ENCODE measurements around the gene NLN. TPM values are rescaled to one million over a fixed set of nuclear protein-coding genes. Genes with fewer than 3 reads are reported as not detected.

NLN gene
- total RNA-seq, 4 donors from 2014 or later = 6.5 to 11.5 (median 9.8) TPM

DNA sequence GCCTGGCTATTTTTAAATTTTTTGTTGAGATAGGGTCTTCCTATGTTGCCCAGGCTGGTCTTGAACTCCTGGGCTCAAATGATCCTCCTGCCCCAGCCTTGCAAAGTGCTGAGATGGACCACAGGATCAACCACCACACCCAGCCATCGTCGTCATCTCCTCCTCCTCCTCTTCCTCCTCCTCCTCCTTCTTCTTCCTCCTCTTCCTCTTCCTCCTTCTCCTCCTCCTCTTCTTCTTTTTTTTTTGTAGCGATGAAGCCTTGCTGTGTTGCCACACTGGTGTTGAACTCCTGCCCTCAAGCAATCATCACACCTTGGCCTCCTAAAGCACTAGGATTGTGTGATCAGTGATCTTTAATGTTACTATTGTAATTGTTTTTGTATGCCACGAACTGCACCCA is 155.0 kb downstream of the NLN start:
- Histone ChIP-seq H3K27me3 (no peaks in the 10 kb centered on the region), H3K4me1 (no peaks in the 10 kb centered on the region), H3K9me3 (peaks cover 0 to 3% (median 0%) of the 10 kb centered on the region in 3 donors), H3K36me3 (no peaks in the 10 kb centered on the region), H3K4me3 (no peak overlapping the region), H3K27ac (no peak overlapping the region)
- 75 to 85% methylated on average over 1 to 4 of the region's 4 CpGs for WGBS, 2 donors (ENCODE audit: low coverage in 1 of 2)
- TF ChIP-seq, protein P1, sequence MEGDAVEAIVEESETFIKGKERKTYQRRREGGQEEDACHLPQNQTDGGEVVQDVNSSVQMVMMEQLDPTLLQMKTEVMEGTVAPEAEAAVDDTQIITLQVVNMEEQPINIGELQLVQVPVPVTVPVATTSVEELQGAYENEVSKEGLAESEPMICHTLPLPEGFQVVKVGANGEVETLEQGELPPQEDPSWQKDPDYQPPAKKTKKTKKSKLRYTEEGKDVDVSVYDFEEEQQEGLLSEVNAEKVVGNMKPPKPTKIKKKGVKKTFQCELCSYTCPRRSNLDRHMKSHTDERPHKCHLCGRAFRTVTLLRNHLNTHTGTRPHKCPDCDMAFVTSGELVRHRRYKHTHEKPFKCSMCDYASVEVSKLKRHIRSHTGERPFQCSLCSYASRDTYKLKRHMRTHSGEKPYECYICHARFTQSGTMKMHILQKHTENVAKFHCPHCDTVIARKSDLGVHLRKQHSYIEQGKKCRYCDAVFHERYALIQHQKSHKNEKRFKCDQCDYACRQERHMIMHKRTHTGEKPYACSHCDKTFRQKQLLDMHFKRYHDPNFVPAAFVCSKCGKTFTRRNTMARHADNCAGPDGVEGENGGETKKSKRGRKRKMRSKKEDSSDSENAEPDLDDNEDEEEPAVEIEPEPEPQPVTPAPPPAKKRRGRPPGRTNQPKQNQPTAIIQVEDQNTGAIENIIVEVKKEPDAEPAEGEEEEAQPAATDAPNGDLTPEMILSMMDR (IDR thresholded peaks at IDR 0.05) = no peak
- no peak for TF ChIP-seq EP300 (IDR thresholded peaks at IDR 0.05)
- no peak for ATAC-seq

Other genes with a start within 250 kb of the NLN start
- gene ADAMTS6, start 240.3 kb upstream of the NLN start, total RNA-seq = 10 to 100 TPM in 2 of 4 donors, 1 to 10 TPM in 2; 2.6 to 25.2 (median 12.3) TPM
- under 1 TPM in 2 of 4 donors, not detected in 2; 0.45 to 0.81 TPM for gene CENPK, start 159.0 kb upstream of the NLN start, total RNA-seq
- gene PPWD1, start 158.9 kb upstream of the NLN start, total RNA-seq = 10 to 100 TPM; 22.3 to 85.9 (median 46.1) TPM
- gene TRIM23, start 97.9 kb upstream of the NLN start, total RNA-seq = 10 to 100 TPM; 17.0 to 35.2 (median 20.3) TPM
- 1 to 10 TPM; 1.1 to 4.8 (median 3.8) TPM for gene SHLD3, start 97.2 kb upstream of the NLN start, total RNA-seq
- 10 to 100 TPM; 17.7 to 31.9 (median 24.3) TPM for gene TRAPPC13, start 97.2 kb upstream of the NLN start, total RNA-seq
- gene SGTB, start 96 bp upstream of the NLN start, total RNA-seq = 10 to 100 TPM; 12.1 to 15.2 (median 14.3) TPM
- 10 to 100 TPM; 54.4 to 71.6 (median 62.7) TPM for gene ERBIN, start 204.4 kb downstream of the NLN start, total RNA-seq